ACC112 (cell line): Measurements from ENCODE around the gene ZNF14.
"Not testable (repeated sequence)": the region's sequence is repeated elsewhere in the genome, so short reads cannot be mapped to it uniquely, and the experiment has no call there.

Experiments
- H2AFZ ChIP-seq: fragments of 200-600 bp; sonication (generic); one replicate; pipeline ENCODE4 v1.6.0; 2017; ENCODE audit warnings: antibody characterized with exemption, low read length; ENCODE audit not compliant: unreplicated experiment
- H3K27ac ChIP-seq: fragments of 200-600 bp; sonication (generic); 2 replicates; pipeline ENCODE4 v1.5.1; 2014; ENCODE audit warnings: low read depth, mild to moderate bottlenecking, antibody characterized with exemption, low read length, moderate library complexity
- H3K27me3 ChIP-seq: fragments of 200-600 bp; sonication (generic); 2 replicates; pipeline ENCODE4 v1.6.1; 2014; ENCODE audit warnings: mild to moderate bottlenecking, antibody characterized with exemption, low read length, moderate library complexity, mixed read lengths; ENCODE audit not compliant: insufficient read depth
- H3K36me3 ChIP-seq: fragments of 200-600 bp; sonication (generic); 2 replicates; pipeline ENCODE4 v1.6.1; 2016; ENCODE audit warnings: mild to moderate bottlenecking, antibody characterized with exemption, low read length, moderate library complexity, mixed read lengths; ENCODE audit not compliant: insufficient read depth
- H3K4me1 ChIP-seq: fragments of 200-600 bp; sonication (generic); one replicate; pipeline ENCODE4 v1.6.1; 2016; ENCODE audit warnings: low read length, mixed read lengths; ENCODE audit not compliant: insufficient read depth, unreplicated experiment, control insufficient read depth
- H3K4me3 ChIP-seq: fragments of 200-600 bp; sonication (generic); 2 replicates; pipeline ENCODE4 v1.5.1; 2014; ENCODE audit warnings: mild to moderate bottlenecking, low read depth, low read length
- H3K79me2 ChIP-seq: fragments of 200-600 bp; sonication (generic); one replicate; pipeline ENCODE4 v1.6.0; 2016; ENCODE audit warnings: low read length; ENCODE audit not compliant: control insufficient read depth, unreplicated experiment, insufficient read depth

Gene ZNF14

DNA sequence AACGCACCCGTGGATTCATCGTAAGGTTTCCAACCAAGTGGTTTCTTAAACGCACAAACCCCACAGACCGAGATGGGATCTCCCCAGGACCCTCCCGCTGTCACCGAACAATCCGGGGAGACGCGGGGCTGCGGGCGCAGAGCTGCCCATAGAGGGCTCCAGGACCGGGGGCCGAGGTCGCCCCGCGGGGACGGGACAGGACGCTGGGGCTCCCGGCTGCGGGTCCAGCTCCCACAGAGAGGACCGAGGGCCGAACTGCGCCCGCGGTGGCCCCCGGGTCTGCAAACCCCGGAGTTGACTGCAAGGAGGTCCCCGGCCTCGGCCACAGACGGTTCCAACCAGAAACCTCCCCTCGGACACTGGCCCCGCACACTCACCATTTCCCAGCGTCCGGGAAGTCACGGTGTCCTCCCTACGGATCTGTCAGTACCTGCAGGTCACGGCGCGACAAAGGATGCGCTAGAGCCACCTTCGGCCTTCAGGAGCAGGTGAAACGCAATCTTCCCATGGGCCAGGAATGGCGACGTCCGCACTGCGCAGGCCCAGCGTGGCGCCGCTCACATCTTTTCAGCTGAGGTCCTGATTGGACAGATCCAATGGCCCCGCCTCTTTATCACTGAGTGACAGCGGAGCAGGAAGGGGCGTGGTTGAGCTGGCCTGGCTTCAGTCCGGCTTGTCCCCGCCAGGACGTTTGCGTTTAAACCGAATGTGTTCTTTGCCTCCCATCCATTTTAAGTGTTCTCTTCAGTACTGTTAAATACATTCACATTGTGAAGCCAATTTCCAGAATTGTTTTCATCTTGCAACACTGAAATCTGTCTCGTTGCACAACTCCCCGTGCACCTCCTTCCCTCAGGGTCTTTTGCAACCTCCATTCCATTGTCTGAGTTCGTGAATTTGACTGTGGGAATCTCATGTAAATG, at the start of gene ZNF14:
ZNF14 (minus strand) TSS at position 534 of the 923 bp plus-strand sequence; CDS start at position 380, 154 bp downstream.
- Histone ChIP-seq H3K79me2 (peaks cover 26% of the 10 kb centered on the region), H3K27ac (peak within 1 kb of the TSS; percentile 29; the same call in 1 of the 2 replicates), H3K4me3 (peak within 1 kb of the TSS; percentile 98), H2AFZ (peak within 1 kb of the TSS; percentile 99), H3K27me3 (no peaks in the 10 kb centered on the region), H3K36me3 (peaks cover 15% of the 10 kb centered on the region), H3K4me1 (no peaks in the 10 kb centered on the region)

DNA sequence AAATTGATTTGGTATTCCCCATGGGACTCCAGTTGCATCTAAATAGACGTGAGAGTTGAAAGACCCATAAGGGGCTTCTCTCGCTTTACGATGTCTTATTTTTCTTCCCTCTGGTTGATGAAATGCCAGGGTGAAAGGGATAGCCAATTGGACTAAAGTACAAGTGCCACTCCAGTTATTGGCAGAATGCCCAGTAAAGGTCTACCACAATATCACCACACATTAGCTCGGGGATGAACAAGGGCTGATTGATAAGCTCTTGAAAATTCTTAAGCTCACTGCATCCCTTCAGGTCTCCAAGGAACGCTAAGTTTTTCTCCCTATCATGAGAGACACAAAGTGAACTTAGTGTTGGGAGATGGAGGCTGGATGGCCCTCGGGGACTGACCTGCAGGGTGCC, 48.9 kb upstream of the ZNF14 start:
- H3K79me2 ChIP-seq, H3K4me1 ChIP-seq, H3K4me3 ChIP-seq, H3K27ac ChIP-seq, H3K36me3 ChIP-seq, H3K27me3 ChIP-seq, H2AFZ ChIP-seq: not testable (repeated sequence)

DNA sequence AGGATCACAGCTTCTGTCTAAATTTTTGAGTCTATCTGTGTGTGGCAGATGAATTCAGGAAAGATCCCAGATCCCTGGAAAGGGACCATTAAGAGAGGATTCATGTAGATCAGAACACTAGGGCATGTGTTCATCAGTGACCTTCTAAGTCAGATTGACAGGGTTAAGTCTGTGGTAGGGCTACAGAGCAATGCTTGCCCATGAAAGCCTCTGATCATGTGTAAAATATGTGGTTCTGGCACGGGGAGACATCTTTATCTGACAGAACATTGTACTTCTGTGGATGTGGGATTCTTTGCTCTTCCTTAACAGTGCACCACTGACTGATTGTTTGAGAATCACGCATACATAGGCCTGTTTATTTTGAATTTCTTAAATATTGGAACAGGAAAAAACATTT, 45.8 kb upstream of the ZNF14 start:
- peaks cover 3% of the 10 kb centered on the region for H3K79me2 ChIP-seq
- no peak overlapping the region for H2AFZ ChIP-seq
- H3K4me3 ChIP-seq = no peak overlapping the region
- no peaks in the 10 kb centered on the region for H3K27me3 ChIP-seq
- H3K27ac ChIP-seq = no peak overlapping the region
- H3K4me1 ChIP-seq = no peaks in the 10 kb centered on the region
- no peaks in the 10 kb centered on the region for H3K36me3 ChIP-seq

DNA sequence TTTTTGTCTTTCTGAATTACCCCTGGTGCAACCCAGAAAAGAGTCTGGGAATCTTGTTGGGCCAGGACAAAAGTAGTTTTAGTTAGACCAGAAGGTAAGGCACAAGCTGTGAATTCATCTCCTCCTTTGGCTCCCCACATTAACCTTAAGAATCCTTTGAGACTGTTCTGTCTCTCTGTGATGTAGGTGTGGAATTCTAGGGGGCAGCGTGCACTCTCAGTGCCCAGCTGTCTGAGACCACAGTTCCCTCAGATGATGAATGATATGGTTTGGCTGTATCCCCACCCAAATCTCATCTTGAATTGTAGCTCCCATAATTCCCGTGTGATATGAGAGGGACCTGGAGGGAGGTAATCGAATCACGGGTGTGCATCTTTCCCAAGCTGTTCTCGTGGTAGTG, 44.8 kb upstream of the ZNF14 start:
- Histone ChIP-seq H2AFZ (no peak overlapping the region), H3K27me3 (no peaks in the 10 kb centered on the region), H3K79me2 (peaks cover 3% of the 10 kb centered on the region), H3K36me3 (no peaks in the 10 kb centered on the region), H3K27ac (no peak overlapping the region), H3K4me3 (peak overlapping the region; percentile 99), H3K4me1 (no peaks in the 10 kb centered on the region)

DNA sequence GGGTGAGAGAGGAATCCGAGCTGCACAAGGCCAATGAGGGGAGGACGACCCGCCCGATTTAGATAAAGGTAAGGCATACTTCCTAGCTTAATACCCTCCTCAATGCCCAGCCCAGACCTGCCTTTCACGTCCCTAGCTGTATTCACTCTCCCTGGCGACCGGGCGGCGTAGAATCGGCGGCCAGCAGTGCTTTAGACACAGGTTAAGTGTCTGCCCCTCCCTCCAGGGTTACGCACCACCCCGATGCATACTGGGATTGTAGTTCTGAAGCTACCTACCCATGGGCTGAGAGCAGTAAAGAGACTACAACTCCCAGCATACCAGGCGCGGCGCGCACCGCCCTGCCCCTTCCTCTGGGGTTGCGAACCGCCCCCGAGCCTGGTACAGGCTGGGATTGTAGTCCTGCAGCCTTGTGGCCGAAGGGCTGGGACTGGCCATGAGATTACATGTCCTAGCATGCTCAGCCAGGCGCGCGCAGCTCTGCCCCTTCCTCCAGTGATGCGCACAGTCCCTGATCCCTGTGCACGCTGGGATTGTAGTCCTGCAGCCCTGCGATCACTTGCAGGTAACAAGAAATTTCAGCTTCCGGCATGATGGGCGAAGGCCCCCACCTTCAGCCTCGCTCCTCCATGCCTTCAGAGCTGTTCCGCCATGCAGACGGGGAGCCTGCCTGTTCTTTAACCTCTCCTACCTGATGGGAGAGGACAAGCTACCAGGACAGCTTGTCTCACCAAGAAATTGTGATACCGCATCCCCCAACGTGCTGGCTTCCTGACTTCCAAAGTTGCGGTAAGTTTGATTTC, 43.5 kb upstream of the ZNF14 start:
- peak overlapping the region; percentile 99 for H3K4me3 ChIP-seq
- no peaks in the 10 kb centered on the region for H3K4me1 ChIP-seq
- no peaks in the 10 kb centered on the region for H3K27me3 ChIP-seq
- peak overlapping the region; percentile 88 for H2AFZ ChIP-seq
- no peaks in the 10 kb centered on the region for H3K36me3 ChIP-seq
- H3K27ac ChIP-seq = no peak overlapping the region
- peaks cover 3% of the 10 kb centered on the region for H3K79me2 ChIP-seq

DNA sequence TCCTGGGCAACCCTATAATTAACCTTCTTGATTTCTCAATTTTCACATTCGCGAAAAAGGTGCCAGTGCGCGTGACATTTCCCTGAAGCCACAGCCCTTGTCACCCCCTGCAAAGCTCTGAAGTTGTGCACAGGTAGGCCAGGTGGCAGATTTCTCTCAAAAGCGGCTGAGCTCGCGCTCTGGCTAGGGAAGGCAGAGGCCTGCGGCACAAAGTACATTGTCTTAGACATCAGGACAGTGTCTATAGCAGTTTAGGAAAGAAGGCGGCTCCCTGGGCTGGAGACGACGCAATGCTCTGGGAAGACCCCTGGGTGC, 42.9 kb upstream of the ZNF14 start:
- peak overlapping the region; percentile 58 for H2AFZ ChIP-seq
- H3K27ac ChIP-seq = no peak overlapping the region
- peak overlapping the region; percentile 99 for H3K4me3 ChIP-seq
- peaks cover 3% of the 10 kb centered on the region for H3K79me2 ChIP-seq
- H3K27me3 ChIP-seq = no peaks in the 10 kb centered on the region
- H3K36me3 ChIP-seq = no peaks in the 10 kb centered on the region
- no peaks in the 10 kb centered on the region for H3K4me1 ChIP-seq

DNA sequence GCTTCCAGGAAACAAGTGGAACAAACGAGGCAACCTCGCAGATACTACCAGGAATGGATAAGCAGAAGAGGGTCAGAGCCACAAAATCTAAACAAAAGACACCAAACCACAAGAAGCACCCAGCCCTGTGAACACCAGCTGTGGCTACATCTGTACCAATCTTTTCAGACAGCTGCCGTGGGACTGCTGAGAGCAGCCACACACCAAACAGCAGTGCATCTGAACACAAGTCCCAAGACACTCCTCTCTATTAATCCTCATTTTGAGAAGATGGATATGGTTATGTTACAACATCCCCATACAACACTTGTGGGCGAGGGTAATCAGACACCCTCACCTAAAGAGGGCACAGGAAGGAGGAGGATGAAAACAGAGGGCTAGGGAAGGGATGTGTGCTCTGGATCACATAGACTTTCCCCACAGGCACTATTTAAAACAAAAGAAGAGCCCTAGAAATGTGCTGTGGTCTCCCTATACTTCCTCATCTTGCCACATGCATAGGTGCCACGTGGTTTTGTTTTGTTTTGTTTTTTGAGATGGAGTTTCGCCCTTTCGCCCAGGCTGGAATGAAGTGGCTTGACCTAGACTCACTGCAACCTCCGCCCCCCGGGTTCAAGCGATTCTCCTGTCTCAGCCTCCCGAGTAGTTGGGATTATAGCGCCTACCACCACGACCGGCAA, 41.6 kb upstream of the ZNF14 start:
- Histone ChIP-seq H3K4me1 (no peaks in the 10 kb centered on the region), H3K4me3 (no peak overlapping the region), H3K27ac (no peak overlapping the region), H3K36me3 (no peaks in the 10 kb centered on the region), H3K79me2 (peaks cover 3% of the 10 kb centered on the region), H3K27me3 (no peaks in the 10 kb centered on the region), H2AFZ (no peak overlapping the region)

DNA sequence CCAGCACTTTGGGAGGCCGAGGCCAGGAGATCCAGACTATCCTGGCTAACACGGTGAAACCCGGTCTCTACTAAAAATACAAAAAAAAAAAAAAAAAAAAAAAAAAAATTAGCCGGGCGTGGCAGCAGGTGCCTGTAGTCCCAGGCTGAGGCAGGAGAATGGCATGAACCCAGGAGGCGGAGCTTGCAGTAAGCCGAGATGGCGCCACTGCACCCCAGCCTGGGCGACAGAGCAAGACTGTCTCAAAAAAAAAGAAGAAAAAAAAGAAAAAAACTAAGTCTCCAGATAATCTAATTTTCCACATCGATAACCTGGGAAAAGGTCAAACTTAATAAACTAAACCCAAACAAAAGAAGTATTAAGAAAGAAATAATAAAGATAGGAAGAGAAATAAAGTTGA, 39.1 kb upstream of the ZNF14 start:
- not testable (repeated sequence) for H3K4me3 ChIP-seq, H3K27me3 ChIP-seq, H3K36me3 ChIP-seq, H3K4me1 ChIP-seq, H3K27ac ChIP-seq, H2AFZ ChIP-seq, H3K79me2 ChIP-seq

DNA sequence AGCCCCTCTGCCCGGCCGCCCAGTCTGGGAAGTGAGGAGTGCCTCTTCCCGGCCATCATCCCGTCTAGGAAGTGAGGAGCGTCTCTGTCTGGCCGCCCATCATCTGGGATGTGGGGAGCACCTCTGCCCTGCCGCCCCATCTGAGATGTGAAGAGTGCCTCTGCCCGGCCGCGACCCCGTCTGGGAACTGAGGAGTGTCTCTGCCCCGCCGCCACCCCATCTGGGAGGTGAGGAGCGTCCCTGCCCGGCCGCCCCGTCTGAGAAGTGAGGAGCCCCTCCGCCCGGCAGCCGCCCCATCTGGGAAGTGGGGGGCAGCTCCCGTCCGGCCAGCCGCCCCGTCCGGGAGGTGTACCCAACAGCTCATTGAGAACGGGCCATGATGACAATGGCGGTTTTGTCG, 37.1 kb upstream of the ZNF14 start:
- not testable (repeated sequence) for H2AFZ ChIP-seq, H3K4me1 ChIP-seq, H3K36me3 ChIP-seq, H3K27ac ChIP-seq, H3K27me3 ChIP-seq, H3K79me2 ChIP-seq, H3K4me3 ChIP-seq

DNA sequence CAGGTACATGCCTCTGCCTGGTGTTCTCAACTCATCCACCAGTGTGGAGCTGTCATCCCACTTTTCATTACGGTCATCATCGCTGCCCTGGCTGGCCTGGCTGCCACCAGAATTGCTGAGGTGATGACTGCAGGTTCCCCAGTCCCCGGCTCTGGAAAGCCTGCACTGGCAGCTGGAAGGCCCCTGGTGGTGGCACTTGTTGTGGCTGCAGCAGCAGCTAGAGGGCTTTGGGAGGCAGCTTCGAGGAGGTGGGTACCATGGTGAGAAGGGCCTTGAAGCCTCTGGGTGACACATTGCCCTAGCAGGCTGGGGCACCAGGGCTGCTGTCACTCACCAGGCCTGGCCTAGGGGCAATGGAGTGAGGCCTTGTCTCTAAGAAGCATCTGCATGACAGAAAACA, 25.3 kb upstream of the ZNF14 start:
- Histone ChIP-seq H3K27ac (no peak overlapping the region), H3K36me3 (no peaks in the 10 kb centered on the region), H3K4me1 (no peaks in the 10 kb centered on the region), H3K4me3 (no peak overlapping the region), H3K79me2 (no peaks in the 10 kb centered on the region), H2AFZ (no peak overlapping the region), H3K27me3 (no peaks in the 10 kb centered on the region)
